Epithelial cell of esophagus (primary cell): Measurements from ENCODE around the gene ZC3H4.

ENCODE experiments used
- DNase-seq: peaks from one replicate; pipeline ENCODE4 v3.0.0; 2010; ENCODE audit warnings: low read depth
- H3K4me3 ChIP-seq: 2 replicates; pipeline ENCODE4 v1.5.1; 2011; ENCODE audit warnings: mild to moderate bottlenecking, low read length, control low read depth
- CTCF ChIP-seq: IDR thresholded peaks from 2 replicates; pipeline ENCODE4 v1.5.1; 2011; ENCODE audit warnings: low read depth, mild to moderate bottlenecking, low read length, control low read depth, inconsistent platforms; ENCODE audit not compliant: insufficient read depth; ENCODE audit errors: missing control alignments

The ZC3H4 gene

DNA sequence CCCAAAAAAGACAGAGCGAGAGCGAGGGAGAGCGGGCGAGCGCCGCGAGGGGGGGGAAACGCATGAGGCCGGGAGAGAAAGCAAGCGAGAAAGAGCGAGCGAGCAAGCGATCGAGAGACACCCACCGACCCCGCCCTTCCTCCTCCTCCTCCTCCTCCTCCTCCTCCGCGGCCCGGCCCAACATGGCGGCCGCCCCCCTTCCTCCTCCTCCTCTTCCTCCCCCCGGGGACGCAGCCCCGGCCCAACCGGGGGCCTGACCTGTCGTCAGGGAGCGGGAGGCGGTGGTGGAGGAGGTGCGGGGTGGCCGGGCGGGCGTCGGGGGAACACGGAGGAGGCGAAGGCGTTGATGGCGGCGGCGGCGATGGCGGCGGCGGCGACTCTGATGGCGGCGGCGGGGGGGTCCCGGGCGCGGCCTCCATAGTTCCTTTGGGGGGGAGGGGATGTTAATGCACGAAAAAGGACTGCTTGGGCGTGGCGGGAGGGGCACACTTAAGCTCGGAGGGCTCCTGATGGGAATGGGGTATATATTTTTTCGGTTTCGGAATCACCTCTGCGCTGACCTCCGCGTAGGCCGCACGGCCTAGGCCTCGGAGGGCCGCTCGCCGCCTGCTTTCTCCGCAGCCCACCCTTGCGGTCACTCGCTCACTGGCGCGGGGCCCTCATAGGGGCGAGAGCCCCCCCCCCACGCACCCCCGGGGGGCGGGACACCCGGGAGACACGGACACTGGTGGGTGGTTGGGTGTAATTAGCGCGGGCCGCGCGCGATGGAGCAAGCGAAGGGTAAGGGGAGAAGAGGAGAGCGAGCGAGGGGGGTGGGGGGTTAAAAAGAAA, 1.2 kb downstream of the ZC3H4 start:
- no peak for TF ChIP-seq CTCF
- peak; percentile 80 for DNase-seq
- H3K4me3 ChIP-seq = peak overlapping the region; percentile 99

- TF ChIP-seq CTCF = no peak
- peak overlapping the region; percentile 99 for H3K4me3 ChIP-seq
- no peak for DNase-seq
Measured at GRCh38 chr19:47111682-47112165, 1.9 kb downstream of the ZC3H4 start.

DNA sequence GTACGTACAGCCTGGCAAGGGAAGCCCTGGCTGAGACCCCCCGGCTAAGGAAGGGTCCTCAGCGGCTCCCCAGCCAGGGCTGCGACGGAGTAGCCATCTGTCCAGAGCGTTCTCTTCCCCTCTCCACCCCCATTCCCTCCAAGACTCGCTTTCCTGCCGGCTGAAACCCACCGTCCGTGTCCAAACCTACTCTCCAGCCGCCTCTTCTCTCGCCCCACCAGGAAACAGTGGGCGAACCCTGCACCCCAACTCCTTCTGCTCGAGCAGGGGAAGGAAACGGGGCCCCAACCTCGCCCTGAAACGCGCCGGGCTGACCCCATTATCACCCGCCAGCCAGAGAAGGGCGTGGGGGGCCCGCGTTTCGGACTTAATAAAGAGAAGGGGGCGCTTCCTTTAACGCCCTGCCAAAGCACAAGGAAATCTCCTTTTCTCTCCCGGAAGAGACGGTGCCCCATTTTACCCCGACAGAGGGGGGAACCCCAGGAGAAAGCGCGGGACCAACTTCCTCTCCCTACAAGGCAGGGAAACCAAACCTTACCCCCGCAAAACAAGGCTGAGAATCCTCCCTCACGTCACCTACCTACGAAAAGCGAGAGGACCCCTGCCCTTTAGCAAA, 2.5 kb downstream of the ZC3H4 start:
- no peak for TF ChIP-seq CTCF
- DNase-seq = no peak
- peak overlapping the region; percentile 99 for H3K4me3 ChIP-seq

GRCh38 chr19:47110521-47111005, 3.0 kb downstream of the ZC3H4 start:
- DNase-seq = no peak
- no peak for TF ChIP-seq CTCF

GRCh38 chr19:47109541-47110375, 3.8 kb downstream of the ZC3H4 start:
- peak; percentile 73 for DNase-seq
- H3K4me3 ChIP-seq = peak overlapping the region; percentile 99
- TF ChIP-seq CTCF = no peak

More at GRCh38 chr19:47110521-47111005, 3.0 kb downstream of the ZC3H4 start:
- peak overlapping the region; percentile 99 for H3K4me3 ChIP-seq

DNA sequence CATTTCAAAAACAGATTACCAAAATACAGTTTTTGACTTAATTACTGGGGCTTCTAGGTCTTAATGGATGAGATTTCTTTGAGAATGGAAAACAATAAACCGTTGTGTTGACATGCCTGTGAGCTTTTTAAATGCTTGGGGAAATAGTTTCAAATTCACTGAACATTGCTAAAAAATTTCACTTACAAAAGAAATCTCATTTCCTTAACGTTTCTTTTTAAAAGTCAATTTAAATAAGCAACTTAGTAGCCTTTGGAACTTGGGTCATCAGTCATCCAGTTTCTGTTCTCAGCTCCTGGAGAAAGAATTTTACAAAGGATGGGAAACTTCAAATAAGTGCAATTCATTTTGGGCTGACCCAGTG, 4.4 kb downstream of the ZC3H4 start:
- no peak for TF ChIP-seq CTCF
- H3K4me3 ChIP-seq = peak overlapping the region; percentile 99
- no peak for DNase-seq
